KMS-11 (cell line): ENCODE data around the gene USF2.

Experiments used
- H2AFZ ChIP-seq: fragments of 200-600 bp; sonication (generic); 2 replicates; pipeline ENCODE4 v1.6.1; 2016; ENCODE audit warnings: antibody characterized with exemption, mixed run types, low read depth
- H3K27ac ChIP-seq: fragments of 200-600 bp; sonication (generic); 2 replicates; pipeline ENCODE4 v1.6.1; 2016; ENCODE audit warnings: mild to moderate bottlenecking, mixed run types
- H3K27me3 ChIP-seq: fragments of 200-600 bp; sonication (generic); 2 replicates; pipeline ENCODE4 v1.6.1; 2017; ENCODE audit warnings: mild to moderate bottlenecking, low read depth, mixed run types, moderate library complexity; ENCODE audit not compliant: insufficient read depth
- H3K36me3 ChIP-seq: fragments of 200-600 bp; sonication (generic); 2 replicates; pipeline ENCODE4 v1.6.1; 2017; ENCODE audit warnings: mild to moderate bottlenecking, mixed run types; ENCODE audit not compliant: insufficient read depth
- H3K4me1 ChIP-seq: fragments of 200-600 bp; sonication (generic); 2 replicates; pipeline ENCODE4 v1.6.1; 2016; ENCODE audit warnings: mild to moderate bottlenecking, low read depth, mixed run types; ENCODE audit not compliant: poor library complexity, severe bottlenecking
- H3K4me2 ChIP-seq: fragments of 200-600 bp; sonication (generic); 2 replicates; pipeline ENCODE4 v1.7.0; 2016; ENCODE audit warnings: mild to moderate bottlenecking, mixed run types
- H3K4me3 ChIP-seq: fragments of 200-600 bp; sonication (generic); IDR thresholded peaks from 2 replicates; pipeline ENCODE4 v1.6.1; 2017; ENCODE audit warnings: low read depth, low read length, mixed read lengths; ENCODE audit not compliant: insufficient read depth
- H3K79me2 ChIP-seq: fragments of 200-600 bp; sonication (generic); 2 replicates; pipeline ENCODE4 v1.6.1; 2016; ENCODE audit warnings: low read depth, mixed run types; ENCODE audit not compliant: insufficient read depth
- H3K9ac ChIP-seq: fragments of 200-600 bp; sonication (generic); 2 replicates; pipeline ENCODE4 v1.6.1; 2016; ENCODE audit warnings: mild to moderate bottlenecking, mixed run types
- H4K20me1 ChIP-seq: fragments of 200-600 bp; sonication (generic); 2 replicates; pipeline ENCODE4 v1.6.1; 2016; ENCODE audit warnings: mild to moderate bottlenecking, mixed run types; ENCODE audit not compliant: insufficient read depth
- CTCF ChIP-seq: fragments of 200-600 bp; sonication (generic); conservative IDR thresholded peaks from 2 replicates; pipeline ENCODE4 v1.6.1; 2017; ENCODE audit warnings: low read depth, mild to moderate bottlenecking, antibody characterized with exemption, low read length, moderate library complexity, mixed read lengths

USF2 gene

GRCh38 chr19:35291916-35292315 is 23.2 kb downstream of the USF2 start, which contains the start of gene MAG:
TSS of gene MAG (plus strand) at chr19:35292161. CDS start at chr19:35295409, 3,248 bp downstream.
- Histone ChIP-seq H3K79me2 (no peaks in the 10 kb centered on the region), H4K20me1 (no peaks in the 10 kb centered on the region), H3K27me3 (peaks cover 58% of the 10 kb centered on the region), H3K4me1 (no peaks in the 10 kb centered on the region), H3K36me3 (no peaks in the 10 kb centered on the region), H3K9ac (no peak within 1 kb of the TSS), H3K4me3 (no peak within 1 kb of the TSS), H3K27ac (no peak within 1 kb of the TSS), H2AFZ (no peak within 1 kb of the TSS), H3K4me2 (no peak within 1 kb of the TSS)
- no peak for TF ChIP-seq CTCF

- H3K27ac ChIP-seq = no peak overlapping the region
- H3K36me3 ChIP-seq = no peaks in the 10 kb centered on the region
- no peak overlapping the region for H3K9ac ChIP-seq
- no peak overlapping the region for H3K4me2 ChIP-seq
- H2AFZ ChIP-seq = no peak overlapping the region
- no peaks in the 10 kb centered on the region for H3K79me2 ChIP-seq
- H3K4me1 ChIP-seq = no peaks in the 10 kb centered on the region
- H3K27me3 ChIP-seq = peaks cover 53% of the 10 kb centered on the region
- H4K20me1 ChIP-seq = no peaks in the 10 kb centered on the region
- no peak overlapping the region for H3K4me3 ChIP-seq
- TF ChIP-seq CTCF = no peak
Measured at GRCh38 chr19:35292421-35293362, 23.9 kb downstream of the USF2 start.

DNA sequence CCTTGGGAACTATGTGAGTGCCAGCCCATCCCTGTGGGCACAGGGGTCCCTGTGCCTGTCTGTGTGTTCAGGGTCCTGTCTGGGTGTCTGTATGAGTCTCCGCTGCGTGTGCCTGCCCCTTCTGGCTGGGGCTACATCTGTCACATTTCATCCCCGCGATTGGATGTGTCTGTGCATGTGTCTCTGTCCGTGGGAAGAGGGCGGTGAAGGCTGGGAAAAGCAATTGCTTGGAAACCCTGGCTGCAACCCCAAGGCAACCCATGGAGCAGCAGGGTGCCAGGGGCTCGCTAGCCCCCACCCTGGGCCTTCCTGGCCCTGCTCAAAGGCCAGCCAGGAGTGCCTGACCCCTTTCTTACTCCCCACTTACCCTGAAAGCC is 24.6 kb downstream of the USF2 start:
- Histone ChIP-seq H3K9ac (no peak overlapping the region), H3K4me3 (no peak overlapping the region), H3K79me2 (no peaks in the 10 kb centered on the region), H3K27me3 (peaks cover 53% of the 10 kb centered on the region), H3K27ac (no peak overlapping the region), H3K4me1 (no peaks in the 10 kb centered on the region), H3K4me2 (no peak overlapping the region), H2AFZ (no peak overlapping the region), H4K20me1 (no peaks in the 10 kb centered on the region), H3K36me3 (no peaks in the 10 kb centered on the region)
- TF ChIP-seq CTCF = no peak

DNA sequence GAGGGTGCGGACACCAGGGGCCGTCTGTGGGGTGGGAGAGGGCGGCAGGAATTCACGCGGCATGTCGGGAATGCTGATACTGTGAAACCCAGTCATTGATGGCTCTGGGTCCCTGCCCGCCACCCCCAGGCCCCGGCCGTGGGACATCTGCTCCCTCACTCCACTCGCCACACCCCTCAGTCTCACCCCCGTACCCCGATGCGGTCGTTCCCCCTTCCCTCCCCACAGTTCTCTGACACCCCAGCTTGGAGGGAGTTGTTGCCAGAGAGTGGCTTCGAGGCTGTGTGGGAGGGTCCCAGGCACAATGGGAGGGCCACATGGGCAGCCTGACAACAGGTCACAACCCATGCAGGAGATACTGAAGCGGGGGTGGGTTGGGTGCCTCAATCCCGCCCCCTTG is 25.0 kb downstream of the USF2 start:
- Histone ChIP-seq H2AFZ (no peak overlapping the region), H3K36me3 (no peaks in the 10 kb centered on the region), H3K79me2 (no peaks in the 10 kb centered on the region), H3K27ac (no peak overlapping the region), H4K20me1 (no peaks in the 10 kb centered on the region), H3K9ac (no peak overlapping the region), H3K4me3 (no peak overlapping the region), H3K4me1 (no peaks in the 10 kb centered on the region), H3K27me3 (peaks cover 48% of the 10 kb centered on the region), H3K4me2 (no peak overlapping the region)
- TF ChIP-seq CTCF = no peak
